Endothelial cell of umbilical vein (primary cell): ENCODE results near the gene TBC1D16. TPM values are rescaled to one million over a fixed set of nuclear protein-coding genes. Genes with fewer than 3 reads are reported as not detected.

Experiments
- BruUV-seq: library from RNA; stranded (reverse); fragments of 400-500 nt; replicated peaks from 2 replicates; lab custom pipeline; 2021; lab: Mats Ljungman, UMichigan
- CTCF ChIA-PET: fragments of 300-600, 350-600 bp; sonication (Branson Sonifier 250); formaldehyde crosslinking; loops from one replicate; lab custom pipeline; 2021; ENCODE audit warnings: antibody characterized with exemption, inconsistent platforms; lab: Charles Lee
- POLR2A ChIA-PET: fragments of 300-600, 350-600 bp; sonication (Branson Sonifier 250); formaldehyde crosslinking; loops from one replicate; lab custom pipeline; 2021; ENCODE audit warnings: antibody characterized with exemption, inconsistent platforms; lab: Charles Lee
- DNase-seq: peaks from one replicate; pipeline ENCODE4 v3.0.0-alpha.2; 2011; ENCODE audit warnings: low read depth, low spot score
- FAIRE-seq: peaks from 2 replicates; lab custom pipeline; 2011; peaks lifted over from hg19 to GRCh38; lab: Jason Lieb, UNC
- H2AFZ ChIP-seq: 2 replicates; pipeline ENCODE4 v1.6.0; 2012; ENCODE audit warnings: low read depth, low read length, control low read depth, inconsistent platforms
- H3K27ac ChIP-seq: 2 replicates; pipeline ENCODE4 v1.5.1; 2011; ENCODE audit warnings: low read depth, mild to moderate bottlenecking, control low read depth, low read length, moderate library complexity; ENCODE audit not compliant: insufficient read depth
- H3K27me3 ChIP-seq, 2 experiments: 2 replicates each; pipeline versions ENCODE4 v1.6.0 to v1.6.1; 2011; ENCODE audit warnings: low read length in 2 of 2, mixed read lengths in 1 of 2; ENCODE audit not compliant: control insufficient read depth in 2 of 2, insufficient read depth in 2 of 2
- H3K36me3 ChIP-seq, 2 experiments: 2 replicates in 1 of 2; 3 replicates in 1 of 2; pipeline ENCODE4 v1.5.1; 2011; ENCODE audit warnings: low read length in 2 of 2, mild to moderate bottlenecking in 1 of 2, moderate library complexity in 1 of 2; ENCODE audit not compliant: control insufficient read depth in 2 of 2, insufficient read depth in 2 of 2; ENCODE audit errors: extremely low read depth in 1 of 2
- H3K4me1 ChIP-seq: 3 replicates; pipeline ENCODE4 v1.5.1; 2011; ENCODE audit warnings: mild to moderate bottlenecking, low read length; ENCODE audit not compliant: control insufficient read depth, insufficient read depth; ENCODE audit errors: extremely low read depth
- H3K4me2 ChIP-seq: 2 replicates; pipeline ENCODE4 v1.6.1; 2011; ENCODE audit warnings: low read length, control low read depth, mixed read lengths; ENCODE audit not compliant: insufficient read depth
- H3K4me3 ChIP-seq, 3 experiments: fragments of 200-600 bp in 1 of 3; sonication (generic), shearing (Covaris generic) in 1 of 3; replicated peaks in 1 of 3; 2 replicates each; pipeline ENCODE4 v1.5.1; 2011 to 2016; ENCODE audit warnings: control low read depth in 3 of 3, low read length in 3 of 3, mild to moderate bottlenecking in 2 of 3, inconsistent platforms in 1 of 3, low read depth in 1 of 3, moderate library complexity in 1 of 3; ENCODE audit not compliant: insufficient read depth in 1 of 3
- H3K79me2 ChIP-seq: 2 replicates; pipeline ENCODE4 v1.6.0; 2012; ENCODE audit warnings: low read length, inconsistent platforms; ENCODE audit not compliant: control insufficient read depth, insufficient read depth
- H3K9ac ChIP-seq: replicated peaks from 2 replicates; pipeline ENCODE3; 2011; ENCODE audit warnings: low read length, control low read depth; ENCODE audit not compliant: insufficient read depth; ENCODE audit errors: extremely low read depth
- H3K9me1 ChIP-seq: replicated peaks from 3 replicates; pipeline ENCODE4 v1.6.0; 2011; ENCODE audit warnings: mild to moderate bottlenecking, low read length; ENCODE audit not compliant: control insufficient read depth, insufficient read depth; ENCODE audit errors: extremely low read depth
- H3K9me3 ChIP-seq: replicated peaks from 2 replicates; pipeline ENCODE4 v1.5.1; 2012; ENCODE audit warnings: low read length, inconsistent platforms; ENCODE audit not compliant: control insufficient read depth, insufficient read depth
- H4K20me1 ChIP-seq: replicated peaks from 2 replicates; pipeline ENCODE3; 2011; ENCODE audit warnings: mild to moderate bottlenecking, low read length; ENCODE audit not compliant: control insufficient read depth, insufficient read depth; ENCODE audit errors: extremely low read depth
- FOS ChIP-seq: IDR thresholded peaks from 2 replicates; pipeline ENCODE4 v1.6.1; 2011; ENCODE audit warnings: mild to moderate bottlenecking, low read length, moderate library complexity, borderline replicate concordance; ENCODE audit not compliant: insufficient read depth
- GATA2 ChIP-seq: IDR thresholded peaks from 2 replicates; pipeline ENCODE4 v1.7.0; 2011; ENCODE audit warnings: low read depth, mild to moderate bottlenecking, moderate library complexity, mixed read lengths, low read length; ENCODE audit not compliant: insufficient read length, insufficient read depth
- JUN ChIP-seq: IDR thresholded peaks from 2 replicates; pipeline ENCODE4 v1.6.1; 2011; ENCODE audit warnings: borderline replicate concordance, low read depth; ENCODE audit not compliant: insufficient read length, insufficient read depth
- POLR2A ChIP-seq: IDR thresholded peaks from 2 replicates; pipeline ENCODE4 v1.6.1; 2012; ENCODE audit warnings: low read depth, mild to moderate bottlenecking, control low read depth, low read length
- POLR2AphosphoS5 ChIP-seq: IDR thresholded peaks from 2 replicates; pipeline ENCODE4 v1.6.1; 2012; ENCODE audit warnings: low read depth, mild to moderate bottlenecking, control low read depth, low read length, moderate library complexity; ENCODE audit not compliant: insufficient read depth
- dilution Hi-C: fragments of 300-500 bp; cut with MboI; formaldehyde crosslinking; loops from one replicate; pipeline ENCODE4 v1.15.0; 2019; ENCODE audit warnings: low sequenced_read_pairs; ENCODE audit not compliant: extremely low pct_ligation_motif_present
- intact Hi-C: fragments of 100-400 bp; cut with micrococcal nuclease; formaldehyde crosslinking; loops from one replicate; pipeline ENCODE4 v1.10.0; 2022
- polyA plus RNA-seq, 4 experiments: library from polyadenylated mRNA; depleted of rRNA in 3 of 4; stranded (reverse) in 3 of 4; unstranded in 1 of 4; fragments of >200 nt; gene quantifications; 2 replicates each; pipeline versions ENCODE4 v1.2.1 to v1.2.3, GENCODE V29; 2011 to 2012; ENCODE audit warnings: missing spikeins in 1 of 4
- total RNA-seq: library from RNA; stranded (reverse); gene quantifications from 2 replicates; pipeline ENCODE4 v1.2.3, GENCODE V29; 2021
- TF ChIP-seq, protein P1 (sequence below), 2 donors: IDR thresholded peaks; 1 replicate in 1 of 2; 2 replicates in 1 of 2; pipeline ENCODE4 v1.5.1; 2011; ENCODE audit warnings: low read length in 2 of 2, mild to moderate bottlenecking in 2 of 2, moderate library complexity in 2 of 2, control low read depth in 1 of 2, inconsistent platforms in 1 of 2, low read depth in 1 of 2; ENCODE audit not compliant: insufficient read depth in 1 of 2; ENCODE audit errors: extremely low read depth in 1 of 2

The TBC1D16 gene
- total and polyA plus RNA-seq, 2 donors (not counting 3 experiments of a cell fraction or from before 2014, with no cell fraction given): 12.9 to 48.6 TPM

DNA sequence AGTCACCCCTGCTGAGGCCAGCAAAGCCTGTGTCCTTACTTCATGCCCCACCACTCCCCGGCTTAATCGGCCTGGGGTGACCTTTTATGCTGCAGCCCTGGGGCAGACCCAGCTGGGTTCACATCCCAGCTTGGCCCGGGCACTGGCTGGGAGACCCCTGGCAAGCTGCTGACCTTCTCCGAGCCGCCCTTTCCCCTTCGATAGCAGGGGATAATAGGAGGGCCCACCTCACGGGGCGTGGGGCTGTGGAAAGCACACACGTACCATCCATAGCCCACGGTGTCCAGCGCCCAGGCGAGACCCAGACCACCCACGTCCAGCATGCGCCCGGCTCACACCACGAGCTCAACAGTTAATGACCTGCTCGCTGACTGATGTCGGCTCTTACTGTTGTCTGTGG lies 26.8 kb downstream of the TBC1D16 start:
- POLR2A ChIA-PET: interaction anchor here (0.6 kb wide), 1 partner anchor 949 kb away, joined by 5 read pairs; no protein-coding TSS in a partner anchor

DNA sequence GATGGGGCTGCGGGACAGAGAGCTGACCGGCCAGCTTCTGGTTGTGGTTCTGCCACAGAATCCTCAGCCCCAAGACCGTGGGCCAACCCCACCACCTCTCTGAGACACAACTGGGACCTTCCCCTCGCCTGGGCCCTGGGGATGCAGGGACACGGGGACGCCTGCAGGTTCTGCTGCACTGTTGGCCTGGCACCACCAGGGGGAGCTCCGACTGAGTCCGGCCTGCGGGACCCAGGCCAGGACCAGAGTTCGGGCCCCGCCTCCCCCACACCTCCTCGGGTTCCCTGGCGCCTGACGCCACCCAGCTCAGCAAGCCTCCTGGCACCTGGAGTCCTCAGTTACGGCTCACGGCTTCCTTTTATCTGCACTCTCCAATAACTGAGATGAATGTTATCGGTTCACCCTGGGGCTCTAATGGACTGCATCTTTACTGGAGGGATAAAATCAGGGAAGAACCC lies 27.3 kb downstream of the TBC1D16 start:
- CTCF ChIA-PET: interaction anchor here (0.7 to 7.2 kb wide), 39 partner anchors 9 to 267 kb away, joined by 3 to 70 read pairs (median 5); partner anchors contain the start of genes CBX8 and GAA
- Histone ChIP-seq H3K4me1 (no peaks in the 10 kb centered on the region), H3K27me3 (no peaks in the 10 kb centered on the region), H3K79me2 (no peaks in the 10 kb centered on the region), H3K4me3 (no peak overlapping the region), H3K9me1 (no peaks in the 10 kb centered on the region), H3K27ac (no peak overlapping the region), H4K20me1 (no peaks in the 10 kb centered on the region), H3K36me3 (peaks cover 2 to 29% of the 10 kb centered on the region in 2 experiments), H3K9me3 (no peaks in the 10 kb centered on the region), H3K9ac (no peak overlapping the region), H3K4me2 (no peak overlapping the region), H2AFZ (no peak overlapping the region)
- FAIRE-seq: peak; percentile 81
- dilution Hi-C loops: no loop called here
- POLR2A ChIA-PET: no interaction called here
- peak; percentile 54 for DNase-seq
- intact Hi-C loops: loop anchor here (1.0 to 5.0 kb wide), 3 partner anchors 27 to 114 kb away; partner anchors contain the start of gene TBC1D16
- TF ChIP-seq FOS (no peak), POLR2AphosphoS5 (peak; percentile 32), JUN (no peak)
- TF ChIP-seq, protein P1, sequence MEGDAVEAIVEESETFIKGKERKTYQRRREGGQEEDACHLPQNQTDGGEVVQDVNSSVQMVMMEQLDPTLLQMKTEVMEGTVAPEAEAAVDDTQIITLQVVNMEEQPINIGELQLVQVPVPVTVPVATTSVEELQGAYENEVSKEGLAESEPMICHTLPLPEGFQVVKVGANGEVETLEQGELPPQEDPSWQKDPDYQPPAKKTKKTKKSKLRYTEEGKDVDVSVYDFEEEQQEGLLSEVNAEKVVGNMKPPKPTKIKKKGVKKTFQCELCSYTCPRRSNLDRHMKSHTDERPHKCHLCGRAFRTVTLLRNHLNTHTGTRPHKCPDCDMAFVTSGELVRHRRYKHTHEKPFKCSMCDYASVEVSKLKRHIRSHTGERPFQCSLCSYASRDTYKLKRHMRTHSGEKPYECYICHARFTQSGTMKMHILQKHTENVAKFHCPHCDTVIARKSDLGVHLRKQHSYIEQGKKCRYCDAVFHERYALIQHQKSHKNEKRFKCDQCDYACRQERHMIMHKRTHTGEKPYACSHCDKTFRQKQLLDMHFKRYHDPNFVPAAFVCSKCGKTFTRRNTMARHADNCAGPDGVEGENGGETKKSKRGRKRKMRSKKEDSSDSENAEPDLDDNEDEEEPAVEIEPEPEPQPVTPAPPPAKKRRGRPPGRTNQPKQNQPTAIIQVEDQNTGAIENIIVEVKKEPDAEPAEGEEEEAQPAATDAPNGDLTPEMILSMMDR (IDR thresholded peaks at IDR 0.05; ENCODE audit: extremely low read depth in 1 of 2, insufficient read depth in 1 of 2, low read depth in 1 of 2, low read length in 2 of 2): peak; percentile 97 to 99
- BruUV-seq: no TSS peak

More for the DNA sequence above, 26.8 kb downstream of the TBC1D16 start:
- Histone ChIP-seq H2AFZ (no peak overlapping the region), H3K9me3 (no peaks in the 10 kb centered on the region), H3K27me3 (no peaks in the 10 kb centered on the region), H3K4me2 (no peak overlapping the region), H3K9ac (no peak overlapping the region), H4K20me1 (no peaks in the 10 kb centered on the region), H3K27ac (no peak overlapping the region), H3K36me3 (peaks cover 2 to 29% of the 10 kb centered on the region in 2 experiments), H3K4me1 (no peaks in the 10 kb centered on the region), H3K9me1 (no peaks in the 10 kb centered on the region), H3K79me2 (no peaks in the 10 kb centered on the region), H3K4me3 (no peak overlapping the region)
- TF ChIP-seq FOS (no peak), POLR2A (no peak), JUN (no peak), GATA2 (no peak)
- intact Hi-C loops (loop anchor here (1.0 to 5.0 kb wide), 3 partner anchors 26 to 113 kb away; partner anchors contain the start of gene TBC1D16), dilution Hi-C loops (no loop called here)
- DNase-seq: no peak
- no TSS peak for BruUV-seq
- FAIRE-seq: no peak
- CTCF ChIA-PET: interaction anchor here (0.7 to 7.2 kb wide), 38 partner anchors 9 to 268 kb away, joined by 3 to 70 read pairs (median 5); partner anchors contain the start of genes CBX8 and GAA
